Calu3 (cell line): ENCODE results near the gene SPAG5. TPM values are rescaled to one million over a fixed set of nuclear protein-coding genes. Genes with fewer than 3 reads are reported as not detected.

Source experiments
- BruUV-seq: library from RNA; stranded (reverse); fragments of 400-500 nt; replicated peaks from 2 replicates; lab custom pipeline; 2021; lab: Mats Ljungman, UMichigan
- CTCF ChIA-PET: fragments of 300-600 bp; sonication (Branson Sonifier 250); formaldehyde crosslinking; loops from one replicate; lab custom pipeline; 2022; ENCODE audit warnings: antibody characterized with exemption; lab: Charles Lee
- DNase-seq: peaks from one replicate; pipeline ENCODE4 v3.0.0; 2022
- H3K27ac Mint-ChIP-seq: one replicate; pipeline ENCODE4 v1.8.0; 2022; ENCODE audit warnings: mixed read lengths; ENCODE audit not compliant: unreplicated experiment
- H3K27me3 Mint-ChIP-seq: one replicate; pipeline ENCODE4 v1.8.0; 2022; ENCODE audit warnings: mixed read lengths; ENCODE audit not compliant: unreplicated experiment
- H3K36me3 Mint-ChIP-seq: one replicate; pipeline ENCODE4 v1.8.0; 2022; ENCODE audit warnings: mild to moderate bottlenecking, moderate library complexity, mixed read lengths; ENCODE audit not compliant: insufficient read depth, unreplicated experiment
- H3K4me1 Mint-ChIP-seq: one replicate; pipeline ENCODE4 v1.8.0; 2022; ENCODE audit warnings: mild to moderate bottlenecking, low read depth, mixed read lengths; ENCODE audit not compliant: unreplicated experiment
- H3K4me3 Mint-ChIP-seq: one replicate; pipeline ENCODE4 v1.8.0; 2022; ENCODE audit warnings: mild to moderate bottlenecking, low read depth, moderate library complexity, mixed read lengths; ENCODE audit not compliant: unreplicated experiment
- H3K9me3 Mint-ChIP-seq: one replicate; pipeline ENCODE4 v1.8.0; 2022; ENCODE audit warnings: low read depth, mixed read lengths; ENCODE audit not compliant: unreplicated experiment
- intact Hi-C: fragments of 100-400 bp; cut with micrococcal nuclease; formaldehyde crosslinking; loops from one replicate; pipeline ENCODE4 v1.10.0; 2022; ENCODE audit not compliant: unreplicated experiment
- total RNA-seq: library from RNA; stranded (reverse); gene quantifications from 2 replicates; pipeline ENCODE4 v1.2.3, GENCODE V29; 2022
- TF ChIP-seq, protein P1 (sequence below): fragments of 200-600 bp; IDR thresholded peaks from one replicate; pipeline ENCODE4 v1.8.0; 2022; ENCODE audit warnings: antibody characterized with exemption; ENCODE audit not compliant: unreplicated experiment

The SPAG5 gene
- total RNA-seq, 1 experiment from 2014 or later, result 82.1 TPM

DNA sequence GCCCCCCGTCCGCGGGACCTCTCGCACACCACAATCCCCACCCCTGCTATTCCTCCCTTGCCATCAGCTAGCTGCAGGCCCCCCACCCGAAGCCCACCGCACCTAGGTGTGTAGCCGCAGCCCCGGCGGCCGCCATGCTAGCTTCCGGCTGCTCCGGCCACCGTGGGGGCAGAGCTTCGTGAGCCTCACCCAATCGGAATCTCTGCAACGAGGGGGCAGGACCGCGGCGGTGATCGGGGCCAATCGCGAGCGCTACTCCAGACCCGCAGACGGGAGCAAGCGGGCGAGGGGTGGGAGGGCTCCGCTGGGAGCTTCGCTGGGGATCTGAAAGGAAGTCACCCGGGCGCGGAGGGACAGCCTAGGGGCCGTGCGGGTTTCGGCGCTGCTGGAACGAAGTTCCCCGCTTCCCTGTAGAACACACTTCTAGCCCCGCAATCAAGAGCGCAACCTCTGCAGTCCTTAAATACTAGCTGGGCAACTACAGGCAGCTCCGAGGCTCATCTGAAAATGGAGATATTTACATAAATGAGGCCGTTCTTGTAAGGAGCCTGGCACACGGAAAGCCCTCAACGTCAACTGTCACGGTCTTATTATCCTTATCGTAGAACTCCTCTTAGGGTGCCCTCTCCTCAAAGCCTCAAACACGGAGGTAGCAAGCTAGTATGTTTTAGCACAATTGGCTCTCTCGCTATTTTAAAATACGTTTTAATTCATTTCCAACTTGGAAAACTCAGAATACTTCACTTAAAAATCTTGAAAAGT, 27.3 kb downstream of the SPAG5 start, which contains the start of gene PIGS:
Gene PIGS, minus strand, starts transcription at position 164 of the 762 bp plus-strand sequence. Its CDS starts 28 bp downstream, at position 136.
- peaks cover 29% of the 10 kb centered on the region for H3K36me3 Mint-ChIP-seq
- no peaks in the 10 kb centered on the region for H3K9me3 Mint-ChIP-seq
- TF ChIP-seq, protein P1, sequence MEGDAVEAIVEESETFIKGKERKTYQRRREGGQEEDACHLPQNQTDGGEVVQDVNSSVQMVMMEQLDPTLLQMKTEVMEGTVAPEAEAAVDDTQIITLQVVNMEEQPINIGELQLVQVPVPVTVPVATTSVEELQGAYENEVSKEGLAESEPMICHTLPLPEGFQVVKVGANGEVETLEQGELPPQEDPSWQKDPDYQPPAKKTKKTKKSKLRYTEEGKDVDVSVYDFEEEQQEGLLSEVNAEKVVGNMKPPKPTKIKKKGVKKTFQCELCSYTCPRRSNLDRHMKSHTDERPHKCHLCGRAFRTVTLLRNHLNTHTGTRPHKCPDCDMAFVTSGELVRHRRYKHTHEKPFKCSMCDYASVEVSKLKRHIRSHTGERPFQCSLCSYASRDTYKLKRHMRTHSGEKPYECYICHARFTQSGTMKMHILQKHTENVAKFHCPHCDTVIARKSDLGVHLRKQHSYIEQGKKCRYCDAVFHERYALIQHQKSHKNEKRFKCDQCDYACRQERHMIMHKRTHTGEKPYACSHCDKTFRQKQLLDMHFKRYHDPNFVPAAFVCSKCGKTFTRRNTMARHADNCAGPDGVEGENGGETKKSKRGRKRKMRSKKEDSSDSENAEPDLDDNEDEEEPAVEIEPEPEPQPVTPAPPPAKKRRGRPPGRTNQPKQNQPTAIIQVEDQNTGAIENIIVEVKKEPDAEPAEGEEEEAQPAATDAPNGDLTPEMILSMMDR, result no peak
- peak; percentile 95 for DNase-seq
- peak within 1 kb of the TSS; percentile 90 for H3K4me3 Mint-ChIP-seq
- no TSS peak for BruUV-seq
- peaks cover 30% of the 10 kb centered on the region for H3K4me1 Mint-ChIP-seq
- peak within 1 kb of the TSS; percentile 83 for H3K27ac Mint-ChIP-seq
- CTCF ChIA-PET, result interaction anchor here (0.6 to 0.7 kb wide), 2 partner anchors 38 to 112 kb away, joined by 3 to 7 read pairs; no protein-coding TSS in a partner anchor
- no peaks in the 10 kb centered on the region for H3K27me3 Mint-ChIP-seq
- intact Hi-C loops, result no loop called here

DNA sequence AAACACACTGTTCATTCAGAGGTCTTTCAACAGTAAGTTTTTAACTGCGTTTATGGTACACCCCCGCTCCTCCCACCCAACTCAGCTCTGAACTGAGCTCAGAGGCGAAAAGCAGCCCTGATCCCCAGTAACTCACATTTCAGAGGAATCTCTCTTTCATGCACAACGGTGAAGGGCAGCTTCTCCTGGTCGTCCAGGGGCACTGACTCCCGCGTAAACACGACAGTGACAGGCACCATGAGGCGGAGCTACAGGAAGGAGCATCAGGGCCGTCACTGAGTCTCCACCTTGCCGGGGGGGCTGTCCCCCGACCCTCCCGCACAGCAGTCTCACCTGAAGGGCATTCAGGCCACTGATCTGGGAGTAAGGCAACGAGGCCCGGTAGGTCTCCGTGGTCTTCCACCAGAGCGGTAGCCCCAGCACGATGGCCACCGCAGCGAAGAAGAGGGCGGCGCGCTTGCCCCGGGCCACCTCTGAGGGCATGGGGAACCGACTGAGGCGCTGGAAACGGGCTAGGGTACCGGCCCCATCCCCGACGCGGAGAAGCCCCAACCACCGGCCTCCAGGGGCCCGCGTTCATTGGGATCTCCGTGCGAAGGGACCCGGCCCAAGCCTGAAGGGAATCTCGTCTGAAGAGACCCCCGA, 28.0 kb downstream of the SPAG5 start:
- H3K27me3 Mint-ChIP-seq, result no peaks in the 10 kb centered on the region
- CTCF ChIA-PET, result interaction anchor here (0.6 kb wide), 1 partner anchor 39 kb away, joined by 7 read pairs; no protein-coding TSS in a partner anchor
- BruUV-seq, result no TSS peak
- intact Hi-C loops, result no loop called here
- peak; percentile 17 for DNase-seq
- TF ChIP-seq, protein P1, result no peak
- H3K27ac Mint-ChIP-seq, result peak overlapping the region; percentile 83
- peaks cover 29% of the 10 kb centered on the region for H3K36me3 Mint-ChIP-seq
- peaks cover 30% of the 10 kb centered on the region for H3K4me1 Mint-ChIP-seq
- H3K9me3 Mint-ChIP-seq, result no peaks in the 10 kb centered on the region
- H3K4me3 Mint-ChIP-seq, result peak overlapping the region; percentile 90

DNA sequence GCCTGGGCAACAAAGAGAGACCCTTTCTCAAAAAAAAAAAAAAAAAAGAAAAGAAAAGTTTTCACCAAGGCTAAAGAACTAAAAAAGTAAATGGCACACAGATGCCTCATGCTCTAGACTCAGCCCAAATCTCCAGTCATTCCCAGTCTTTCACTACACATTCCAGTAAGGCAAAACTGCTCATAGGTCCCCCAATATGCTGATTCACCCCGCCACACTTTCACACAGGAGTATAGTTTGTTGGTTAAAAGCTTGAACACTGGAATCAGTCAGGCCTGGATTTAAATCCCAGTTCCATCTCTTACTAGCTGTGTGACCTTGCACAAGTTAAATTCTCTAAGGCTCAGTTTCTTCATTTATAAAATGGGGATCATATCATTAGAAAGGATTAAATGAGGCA, 29.4 kb downstream of the SPAG5 start:
- TSS peak; percentile 54 for BruUV-seq
- no peaks in the 10 kb centered on the region for H3K27me3 Mint-ChIP-seq
- no peak overlapping the region for H3K27ac Mint-ChIP-seq
- H3K9me3 Mint-ChIP-seq, result no peaks in the 10 kb centered on the region
- H3K4me1 Mint-ChIP-seq, result peaks cover 30% of the 10 kb centered on the region
- no peak overlapping the region for H3K4me3 Mint-ChIP-seq
- TF ChIP-seq, protein P1, result no peak
- H3K36me3 Mint-ChIP-seq, result peaks cover 29% of the 10 kb centered on the region
- DNase-seq, result no peak
- intact Hi-C loops, result no loop called here
- CTCF ChIA-PET, result interaction anchor here (0.5 to 1.0 kb wide), 3 partner anchors 18 to 1159 kb away, joined by 3 to 5 read pairs (median 3); no protein-coding TSS in a partner anchor

DNA sequence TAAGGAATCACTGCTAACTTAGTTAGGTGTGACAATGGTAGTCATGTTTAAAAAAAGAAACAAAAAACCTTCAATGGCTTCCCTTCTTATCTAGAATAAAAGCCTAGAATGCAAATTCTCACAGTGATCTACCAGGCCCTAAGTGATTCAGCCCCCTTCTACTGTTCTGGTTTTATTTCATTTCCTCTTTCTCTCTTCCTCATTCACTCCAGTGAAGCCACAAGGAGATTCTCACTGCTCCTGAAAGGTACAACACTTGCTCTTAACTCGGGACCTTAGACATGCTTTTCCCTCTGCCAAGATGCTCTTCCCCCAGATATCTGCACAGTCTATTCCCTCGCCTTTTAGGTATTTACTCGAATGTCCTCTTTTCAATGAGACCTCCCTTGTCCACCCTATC, 31.2 kb downstream of the SPAG5 start:
- H3K27me3 Mint-ChIP-seq, result no peaks in the 10 kb centered on the region
- TF ChIP-seq, protein P1, result no peak
- H3K27ac Mint-ChIP-seq, result peak overlapping the region; percentile 34
- CTCF ChIA-PET, result interaction anchor here (0.6 kb wide), 1 partner anchor 24 kb away, joined by 7 read pairs; no protein-coding TSS in a partner anchor
- no peak overlapping the region for H3K4me3 Mint-ChIP-seq
- DNase-seq, result no peak
- peaks cover 36% of the 10 kb centered on the region for H3K4me1 Mint-ChIP-seq
- H3K9me3 Mint-ChIP-seq, result no peaks in the 10 kb centered on the region
- peaks cover 40% of the 10 kb centered on the region for H3K36me3 Mint-ChIP-seq
- BruUV-seq, result no TSS peak
- intact Hi-C loops, result no loop called here
